AG04449 (cell line): Measurements from ENCODE around the gene STK32C.
"Not testable (repeated sequence)": the region's sequence is repeated elsewhere in the genome, so short reads cannot be mapped to it uniquely, and the experiment has no call there.

ENCODE experiments used
- CTCF ChIA-PET: fragments of 350-600 bp; formaldehyde crosslinking; extraction: SDS; loops from one replicate; lab custom pipeline; 2021; ENCODE audit warnings: antibody characterized with exemption; lab: Yijun Ruan, JAX
- POLR2A ChIA-PET: fragments of 400-600, 350-600 bp; formaldehyde crosslinking; extraction: SDS; loops from one replicate; lab custom pipeline; 2020; ENCODE audit warnings: antibody characterized with exemption, inconsistent platforms; lab: Yijun Ruan, JAX
- DNase-seq: peaks from one replicate; pipeline ENCODE4 v3.0.0-alpha.2; 2010; ENCODE audit warnings: low read depth, low spot score
- H3K4me3 ChIP-seq: 2 replicates; pipeline ENCODE4 v1.5.1; 2011; ENCODE audit warnings: low read depth, mild to moderate bottlenecking, control low read depth, low read length
- CTCF ChIP-seq: IDR thresholded peaks from one replicate; pipeline ENCODE4 v1.5.1; 2011; ENCODE audit warnings: mild to moderate bottlenecking, moderate library complexity, low read length, control low read depth, inconsistent platforms; ENCODE audit not compliant: insufficient read depth; ENCODE audit errors: missing control alignments

The STK32C gene

GRCh38 chr10:132163826-132164515 lies 143.8 kb downstream of the STK32C start:
- POLR2A ChIA-PET: no interaction called here
- TF ChIP-seq CTCF: no peak
- DNase-seq: no peak
- H3K4me3 ChIP-seq: no peak overlapping the region
- CTCF ChIA-PET: no interaction called here

GRCh38 chr10:132163278-132163765 lies 144.4 kb downstream of the STK32C start:
- DNase-seq: no peak
- ChIA-PET POLR2A (no interaction called here), CTCF (no interaction called here)
- H3K4me3 ChIP-seq: no peak overlapping the region
- no peak for TF ChIP-seq CTCF

- TF ChIP-seq CTCF: no peak
- no peak for DNase-seq
- H3K4me3 ChIP-seq: no peak overlapping the region
- POLR2A ChIA-PET: no interaction called here
- CTCF ChIA-PET: no interaction called here
Measured at GRCh38 chr10:132162590-132163277, 145.0 kb downstream of the STK32C start.

DNA sequence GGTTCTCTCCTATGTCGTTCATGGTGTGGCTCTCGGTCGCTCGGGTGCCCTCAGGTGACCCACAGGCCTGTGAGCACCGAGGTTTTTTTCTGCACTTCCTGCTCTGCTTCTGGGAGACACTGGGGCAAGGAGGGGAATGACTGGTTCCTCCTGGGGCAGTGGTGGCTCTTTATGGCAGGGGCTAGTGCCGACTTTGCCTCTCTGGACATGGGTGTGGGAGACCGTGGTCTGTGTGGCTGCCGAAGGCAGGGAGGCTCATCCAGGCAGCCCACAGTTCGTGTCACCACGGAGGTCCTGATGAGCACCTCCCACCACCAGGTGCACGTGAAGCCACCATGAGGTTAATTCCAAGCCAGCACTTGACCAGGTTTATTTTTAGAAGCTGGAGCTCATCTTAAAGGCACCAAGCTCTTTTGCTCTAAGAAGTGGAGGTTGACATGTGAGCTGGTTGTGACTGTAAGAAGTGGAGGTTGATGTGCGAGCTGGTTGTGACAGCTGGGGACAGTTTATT lies 145.7 kb downstream of the STK32C start:
- no peak overlapping the region for H3K4me3 ChIP-seq
- CTCF ChIA-PET: no interaction called here
- POLR2A ChIA-PET: no interaction called here
- no peak for DNase-seq
- TF ChIP-seq CTCF: no peak

DNA sequence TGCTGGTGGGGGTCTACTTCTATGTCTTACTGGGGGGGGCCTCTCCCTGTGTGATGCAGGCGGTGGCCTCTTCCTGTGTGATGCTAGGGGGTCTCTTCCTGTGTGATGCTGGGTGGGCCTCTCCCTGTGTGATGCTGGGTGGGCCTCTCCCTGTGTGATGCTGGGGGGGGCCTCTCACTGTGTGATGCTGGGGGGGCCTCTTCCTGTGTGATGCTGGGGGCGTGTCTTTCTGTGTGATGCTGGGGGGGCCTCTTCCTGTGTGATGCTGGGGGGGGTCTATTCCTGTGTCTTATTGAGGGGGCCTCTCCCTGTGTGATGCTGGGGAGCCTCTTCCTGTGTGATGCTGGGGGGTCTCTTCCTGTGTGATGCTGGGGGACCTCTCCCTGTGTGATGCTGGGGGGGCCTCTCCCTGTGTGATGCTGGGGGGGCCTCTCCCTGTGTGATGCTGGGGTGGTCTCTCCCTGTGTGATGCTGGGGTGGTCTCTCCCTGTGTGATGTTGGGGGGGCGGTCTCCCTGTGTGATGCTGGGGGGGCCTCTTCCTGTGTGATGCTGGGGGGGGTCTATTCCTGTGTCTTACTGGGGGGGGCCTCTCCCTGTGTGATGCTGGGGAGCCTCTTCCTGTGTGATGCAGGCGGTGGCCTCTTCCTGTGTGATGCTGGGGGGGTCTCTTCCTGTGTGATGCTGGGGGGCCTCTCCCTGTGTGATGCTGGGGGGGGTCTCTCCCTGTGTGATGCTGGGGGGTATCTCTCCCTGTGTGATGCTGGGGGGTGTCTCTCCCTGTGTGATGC lies 146.7 kb downstream of the STK32C start:
- POLR2A ChIA-PET, H3K4me3 ChIP-seq, CTCF ChIA-PET, DNase-seq: not testable (repeated sequence)

- CTCF ChIA-PET, DNase-seq, POLR2A ChIA-PET, H3K4me3 ChIP-seq: not testable (repeated sequence)
Measured at GRCh38 chr10:132160231-132160630, 147.5 kb downstream of the STK32C start.

DNA sequence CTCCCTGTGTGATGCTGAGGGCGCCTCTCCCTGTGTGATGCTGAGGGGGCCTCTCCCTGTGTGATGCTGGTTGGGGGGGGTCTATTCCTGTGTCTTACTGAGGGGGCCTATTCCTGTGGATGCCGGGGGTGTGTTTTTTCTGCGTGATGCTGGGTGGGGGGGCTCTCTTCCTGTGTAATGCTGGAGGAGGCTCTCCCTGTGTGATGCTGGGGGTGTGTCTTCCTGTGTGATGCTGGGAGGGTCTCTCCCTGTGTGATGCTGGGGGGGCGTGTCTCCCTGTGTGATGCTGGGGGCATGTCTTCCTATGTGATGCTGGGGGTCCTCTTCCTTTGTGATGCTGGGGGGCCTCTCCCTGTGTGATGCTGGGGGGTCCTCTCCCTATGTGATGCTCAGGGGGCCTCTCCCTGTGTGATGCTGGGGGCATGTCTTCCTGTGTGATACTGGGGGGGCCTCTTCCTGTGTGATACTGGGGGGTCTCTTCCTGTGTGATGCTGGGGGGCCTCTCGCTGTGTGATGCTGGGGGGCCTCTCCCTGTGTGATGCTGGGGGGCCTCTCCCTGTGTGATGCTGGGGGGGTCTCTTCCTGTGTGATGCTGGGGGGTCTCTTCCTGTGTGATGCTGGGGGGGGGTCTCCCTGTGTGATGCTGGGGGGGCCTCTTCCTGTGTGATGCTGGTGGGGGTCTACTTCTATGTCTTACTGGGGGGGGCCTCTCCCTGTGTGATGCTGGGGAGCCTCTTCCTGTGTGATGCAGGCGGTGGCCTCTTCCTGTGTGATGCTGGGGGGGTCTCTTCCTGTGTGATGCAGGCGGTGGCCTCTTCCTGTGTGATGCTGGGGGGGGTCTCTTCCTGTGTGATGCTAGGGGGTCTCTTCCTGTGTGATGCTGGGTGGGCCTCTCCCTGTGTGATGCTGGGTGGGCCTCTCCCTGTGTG lies 148.2 kb downstream of the STK32C start:
- DNase-seq, H3K4me3 ChIP-seq, CTCF ChIA-PET, POLR2A ChIA-PET: not testable (repeated sequence)
